ENCODE measurements around the gene LRRC4C. TPM values are rescaled to one million over a fixed set of nuclear protein-coding genes. Genes with fewer than 3 reads are reported as not detected.

Gene LRRC4C
- total RNA-seq, 1 experiment from 2014 or later = 0.72 TPM

- ChIA-PET POLR2A (no interaction called here), CTCF (no interaction called here)
- peaks cover 25% of the 10 kb centered on the region for H3K4me1 Mint-ChIP-seq
- no peaks in the 10 kb centered on the region for H3K9me3 Mint-ChIP-seq
- no peaks in the 10 kb centered on the region for H3K36me3 Mint-ChIP-seq
- no peak for ATAC-seq
- no peak for TF ChIP-seq IRF2 (CRISPR knock-in tag; IDR thresholded peaks at IDR 0.05; ENCODE audit: borderline replicate concordance, low read depth)
- no peak for TF ChIP-seq OVOL2 (CRISPR knock-in tag; IDR thresholded peaks at IDR 0.05; ENCODE audit: borderline replicate concordance)
- TF ChIP-seq CTCF (IDR thresholded peaks at IDR 0.05) = no peak
- TF ChIP-seq NFE2L1 (CRISPR knock-in tag; IDR thresholded peaks at IDR 0.05) = no peak
- no peak for TF ChIP-seq ATF3 (CRISPR knock-in tag; conservative IDR thresholded peaks at IDR 0.05)
- TF ChIP-seq STAT6 (CRISPR knock-in tag; conservative IDR thresholded peaks at IDR 0.05; ENCODE audit: low read depth) = no peak
- no peak for TF ChIP-seq ZNF416 (CRISPR knock-in tag; IDR thresholded peaks at IDR 0.05)
- no peak overlapping the region for H3K4me3 Mint-ChIP-seq
- peak overlapping the region; percentile 6; the same call in 1 of the 2 replicates for H3K27ac Mint-ChIP-seq
- no peaks in the 10 kb centered on the region for H3K27me3 Mint-ChIP-seq (ENCODE audit: low read depth)
- DNase-seq (ENCODE audit: low spot score) = no peak
Observed at GRCh38 chr11:41403458-41403857, 56.0 kb downstream of the LRRC4C start.

GRCh38 chr11:41400819-41401382 is 58.6 kb downstream of the LRRC4C start:
- no peak overlapping the region for H3K27ac Mint-ChIP-seq

More at GRCh38 chr11:41400819-41401382, 58.6 kb downstream of the LRRC4C start:
- Mint-ChIP-seq H3K4me3 (no peak overlapping the region), H3K9me3 (no peaks in the 10 kb centered on the region), H3K4me1 (peaks cover 43% of the 10 kb centered on the region), H3K27me3 (ENCODE audit: low read depth) (no peaks in the 10 kb centered on the region), H3K36me3 (no peaks in the 10 kb centered on the region)
- CTCF ChIA-PET = no interaction called here
- ATAC-seq (no peak), DNase-seq (ENCODE audit: low spot score) (no peak)
- POLR2A ChIA-PET = no interaction called here
- TF ChIP-seq JUN (CRISPR knock-in tag; IDR thresholded peaks at IDR 0.05) (no peak), MAX (CRISPR knock-in tag; IDR thresholded peaks at IDR 0.05) (no peak), ZNF423 (CRISPR knock-in tag; IDR thresholded peaks at IDR 0.05) (no peak), E2F1 (CRISPR knock-in tag; IDR thresholded peaks at IDR 0.05) (no peak), E2F5 (CRISPR knock-in tag; IDR thresholded peaks at IDR 0.05) (no peak), GABPB1 (CRISPR knock-in tag; IDR thresholded peaks at IDR 0.05) (no peak), MYBL2 (CRISPR knock-in tag; IDR thresholded peaks at IDR 0.05) (no peak), FOXP1 (CRISPR knock-in tag; IDR thresholded peaks at IDR 0.05; ENCODE audit: borderline replicate concordance) (no peak), ZBTB21 (CRISPR knock-in tag; IDR thresholded peaks at IDR 0.05; ENCODE audit: borderline replicate concordance) (no peak), ZNF396 (CRISPR knock-in tag; IDR thresholded peaks at IDR 0.05; ENCODE audit: borderline replicate concordance) (no peak), IRF2 (CRISPR knock-in tag; IDR thresholded peaks at IDR 0.05; ENCODE audit: borderline replicate concordance, low read depth) (no peak), HMGXB4 (CRISPR knock-in tag; IDR thresholded peaks at IDR 0.05) (no peak), IRF1 (CRISPR knock-in tag; IDR thresholded peaks at IDR 0.05) (no peak), TCF7 (CRISPR knock-in tag; IDR thresholded peaks at IDR 0.05; ENCODE audit: low read depth) (no peak)
